Measurements from ENCODE around the gene BNIP1.

BNIP1 gene

GRCh38 chr5:173172166-173172565 lies 27.8 kb downstream of the BNIP1 start:
- no peak for DNase-seq

DNA sequence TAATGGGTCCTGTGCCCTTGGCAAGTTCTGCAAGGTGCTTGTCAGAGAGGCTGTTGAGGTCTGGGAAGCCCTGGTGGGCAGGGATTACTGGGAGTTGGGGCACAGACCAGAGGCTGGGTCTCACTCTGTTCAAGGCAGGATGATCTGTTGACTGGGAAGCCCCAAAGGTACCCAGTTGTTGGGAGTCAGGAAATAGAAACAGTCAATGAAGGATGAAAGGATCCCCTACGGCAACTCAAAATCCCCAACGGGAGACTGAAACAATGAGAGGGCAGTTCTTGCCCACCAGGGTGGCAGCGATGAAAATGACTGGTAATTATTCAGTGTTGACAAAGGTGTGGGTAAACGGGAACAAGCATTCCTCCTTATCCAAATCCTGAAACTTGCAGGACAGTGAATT lies 31.2 kb downstream of the BNIP1 start:
- DNase-seq = no peak

DNA sequence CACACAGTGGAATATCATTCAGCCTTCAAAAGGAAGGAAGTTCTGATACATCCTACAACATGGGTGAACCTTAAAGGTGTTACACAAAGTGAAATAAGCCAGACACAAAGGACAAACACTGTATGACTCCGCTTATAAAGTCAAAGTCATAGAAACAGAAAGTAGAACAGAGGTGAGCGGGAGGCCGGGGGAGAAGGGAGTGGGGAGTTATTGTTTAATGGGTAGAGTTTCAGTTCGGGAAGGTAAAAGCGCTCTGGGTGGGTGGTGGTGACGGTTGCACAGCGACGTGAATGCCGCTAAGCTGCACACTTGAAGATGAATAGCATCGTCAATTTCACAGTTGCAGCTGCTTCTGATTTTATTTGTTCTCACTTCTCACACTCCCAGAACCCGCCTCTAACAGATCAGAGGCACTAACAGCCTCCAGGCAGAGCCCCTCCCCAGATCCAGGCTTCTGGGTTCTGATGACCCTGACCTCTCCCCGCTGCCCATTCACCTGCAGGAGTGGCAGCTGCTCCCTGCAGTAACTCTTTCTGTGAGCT lies 34.1 kb downstream of the BNIP1 start:
- no peak for DNase-seq

- DNase-seq = no peak
These were observed 36.0 kb downstream of the BNIP1 start for GRCh38 chr5:173180331-173180730.

GRCh38 chr5:173187054-173187743 lies 42.9 kb downstream of the BNIP1 start:
- DNase-seq = no peak

- no peak for DNase-seq
These were observed 43.9 kb downstream of the BNIP1 start for GRCh38 chr5:173188280-173188679.

GRCh38 chr5:173191015-173191414 lies 46.7 kb downstream of the BNIP1 start:
- DNase-seq = no peak

DNA sequence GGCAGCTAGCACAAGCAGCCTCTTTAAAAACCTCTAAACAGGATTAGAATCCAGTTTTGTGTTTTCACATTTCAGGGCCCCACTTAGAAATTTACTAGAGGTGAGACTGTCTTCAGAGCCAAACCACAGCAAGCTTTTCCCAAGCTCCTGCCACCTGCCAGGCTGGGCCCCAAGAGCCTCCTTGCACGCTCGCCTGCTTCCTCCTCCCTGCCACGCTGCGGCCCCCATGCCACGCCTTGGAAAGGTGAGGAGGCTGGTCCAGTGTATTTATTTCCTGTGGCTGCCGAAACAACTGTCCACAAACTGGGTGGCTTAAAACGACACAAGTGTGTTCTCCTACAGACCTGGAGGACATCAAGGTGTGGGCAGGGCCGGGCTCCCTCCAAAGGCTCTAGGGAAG lies 47.2 kb downstream of the BNIP1 start:
- DNase-seq = no peak

- no peak for DNase-seq
These were observed 48.2 kb downstream of the BNIP1 start for GRCh38 chr5:173192561-173192960.

- DNase-seq = no peak
These were observed 52.0 kb downstream of the BNIP1 start for GRCh38 chr5:173196133-173196952.

DNA sequence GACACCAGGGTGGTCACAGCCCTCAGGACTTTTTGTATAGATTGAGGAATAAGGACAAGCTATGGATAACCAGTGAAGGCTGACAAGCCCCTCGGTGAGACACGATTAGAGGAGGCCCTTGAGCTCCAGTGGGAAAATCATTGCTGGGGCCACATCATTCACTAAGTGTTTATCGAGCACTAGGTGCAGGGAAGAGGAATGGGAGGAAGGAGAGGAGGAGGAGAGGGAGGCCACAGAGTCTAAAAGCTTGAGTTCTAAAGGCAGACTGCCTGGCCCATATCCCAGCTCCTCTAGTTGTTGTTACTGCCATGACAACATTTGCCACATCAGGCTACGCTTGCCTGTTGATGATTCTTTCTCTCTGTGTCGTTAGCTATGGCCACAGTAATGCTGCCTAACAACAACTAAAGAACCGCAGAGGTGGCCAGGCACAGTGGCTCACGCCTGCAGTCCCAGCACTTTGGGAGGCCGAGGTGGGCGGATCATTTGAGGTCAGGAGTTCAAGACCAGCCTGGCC lies 53.1 kb downstream of the BNIP1 start:
- DNase-seq = no peak

GRCh38 chr5:173198049-173198448 lies 53.7 kb downstream of the BNIP1 start:
- no peak for DNase-seq

DNA sequence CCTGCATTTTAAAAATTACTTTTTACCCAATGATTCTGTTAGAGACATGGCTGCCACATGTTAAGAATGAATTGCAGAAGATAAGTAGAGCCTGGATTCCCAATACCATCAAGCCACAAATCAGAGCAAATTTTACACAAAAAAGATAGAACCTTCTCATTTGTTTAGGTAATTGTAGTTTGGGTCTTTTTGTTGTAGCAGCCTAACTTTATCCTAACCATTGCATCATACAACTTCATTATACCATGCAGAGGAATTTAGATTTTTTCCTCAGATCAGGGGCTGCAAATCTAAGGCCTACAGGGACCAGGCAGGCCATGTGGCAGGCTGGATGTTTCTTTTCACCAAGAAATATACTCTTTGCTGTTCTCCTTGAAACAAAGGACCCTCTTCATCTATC lies 56.0 kb downstream of the BNIP1 start:
- DNase-seq = no peak

DNA sequence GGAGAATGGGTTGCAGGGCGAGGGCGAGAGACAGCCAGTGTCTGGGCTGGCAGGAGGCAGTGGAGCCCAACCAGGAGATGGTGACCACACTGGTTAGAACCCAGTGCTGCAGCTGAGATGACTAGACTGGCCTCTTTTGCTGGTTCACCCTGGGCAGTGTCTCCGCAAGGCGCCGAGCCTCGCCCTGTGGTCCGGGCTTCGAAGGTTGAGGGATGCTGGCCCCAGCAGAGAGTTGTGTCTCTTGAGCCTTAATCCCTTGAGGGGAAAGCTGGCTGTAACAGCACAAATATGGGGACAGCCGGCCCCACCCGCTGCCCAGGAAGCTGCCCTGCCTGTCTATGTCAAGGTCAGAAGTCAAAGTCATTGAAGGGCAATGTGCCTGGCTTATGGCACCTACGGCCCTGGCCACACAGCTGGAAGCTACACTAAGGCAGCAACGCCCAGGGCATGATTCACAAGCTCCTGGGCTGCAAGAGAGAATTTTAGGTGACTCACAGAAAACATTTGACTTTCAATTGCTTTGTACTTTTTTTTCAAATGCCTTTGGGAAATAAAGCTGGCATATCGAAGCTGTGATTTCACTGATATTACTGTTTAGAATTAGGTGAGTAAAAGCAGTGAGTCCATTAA lies 57.4 kb downstream of the BNIP1 start:
- no peak for DNase-seq

DNA sequence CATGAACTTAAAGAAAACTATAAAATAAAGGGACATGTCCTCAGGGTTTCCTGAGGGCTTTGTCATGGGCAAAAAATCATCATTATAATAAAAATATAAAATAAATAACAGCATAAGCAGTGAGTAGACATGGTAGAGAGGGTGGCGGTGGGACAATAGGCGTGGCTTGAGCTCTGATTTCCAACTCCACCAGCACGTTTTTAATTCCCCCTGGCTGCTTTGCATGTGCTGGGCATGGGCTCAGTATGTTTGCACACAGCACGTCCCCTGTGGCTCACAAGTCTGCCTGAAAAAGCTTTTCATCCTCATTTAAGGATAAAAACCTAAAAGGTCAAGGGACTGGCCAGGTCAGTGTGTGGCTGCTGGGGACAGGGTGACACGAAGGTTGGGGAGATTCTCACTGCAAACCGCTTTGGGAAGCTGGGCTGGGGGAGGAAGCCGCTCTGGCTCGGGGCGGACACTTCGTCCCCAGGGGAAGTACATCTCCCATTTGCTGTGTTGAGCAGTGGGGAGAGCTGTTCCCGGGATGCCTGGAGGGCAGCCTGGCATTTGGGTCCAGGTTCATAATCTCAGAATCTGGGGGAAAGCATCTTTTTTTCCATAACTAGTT lies 58.0 kb downstream of the BNIP1 start:
- DNase-seq = no peak

DNA sequence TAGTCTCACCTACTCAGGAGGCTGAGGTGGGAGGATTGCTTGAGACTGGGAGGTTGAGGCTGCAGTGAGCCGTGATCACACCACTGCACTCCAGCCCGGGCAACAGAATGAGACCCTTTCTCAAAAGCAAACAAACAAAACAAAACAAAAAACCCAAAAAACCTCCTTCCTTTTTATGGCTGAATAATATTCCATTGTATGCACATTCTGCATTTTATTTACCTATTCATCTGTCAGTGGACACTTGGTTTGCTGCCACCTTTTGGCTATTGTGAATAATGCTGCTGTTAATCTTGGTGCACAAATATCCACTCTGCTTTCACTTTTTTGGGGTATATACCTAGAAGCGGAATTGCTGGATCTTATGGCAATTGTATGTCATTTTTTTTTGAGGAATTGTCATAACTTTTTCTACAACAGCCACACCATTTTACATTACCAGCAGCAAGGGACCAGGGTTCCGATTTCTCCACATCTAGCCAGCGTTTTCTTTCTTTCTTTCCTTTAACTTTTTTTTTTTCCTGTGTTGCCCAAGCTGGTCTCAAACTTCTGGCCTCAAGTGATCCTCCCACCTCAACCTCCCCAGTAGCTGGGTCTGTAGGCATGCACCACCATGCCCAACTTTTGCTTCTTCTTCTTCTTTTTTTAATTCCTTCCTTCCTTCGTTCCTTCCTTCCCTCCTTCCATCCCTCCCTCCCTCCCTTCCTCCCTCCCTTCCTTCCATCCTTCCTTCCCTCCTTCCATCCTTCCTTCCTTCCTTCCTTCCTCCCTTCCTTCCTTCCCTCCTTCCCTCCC lies 60.1 kb downstream of the BNIP1 start:
- DNase-seq = no peak

- no peak for DNase-seq
These were observed 61.6 kb downstream of the BNIP1 start for GRCh38 chr5:173205916-173206315.

DNA sequence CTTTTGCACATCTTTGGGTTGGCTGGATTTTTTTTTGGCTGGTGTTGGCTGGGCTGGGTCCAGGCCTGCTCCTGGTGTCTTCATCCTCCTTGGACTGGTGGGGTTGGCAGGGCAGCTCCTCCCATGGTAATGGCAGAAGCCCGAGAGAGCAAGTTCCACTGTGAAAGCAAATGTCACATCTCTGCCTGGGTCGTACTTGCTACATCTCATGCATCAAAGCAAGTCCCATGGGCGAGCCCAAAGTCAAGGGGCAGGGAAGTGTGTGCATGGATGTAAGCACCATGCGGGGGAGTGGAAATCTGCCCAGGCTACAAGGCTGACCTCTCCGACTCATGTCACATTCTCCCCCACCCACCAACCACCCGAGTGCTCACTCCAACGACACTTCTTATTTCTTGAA lies 64.0 kb downstream of the BNIP1 start:
- DNase-seq = no peak

GRCh38 chr5:173210877-173211276 lies 66.5 kb downstream of the BNIP1 start:
- no peak for DNase-seq

GRCh38 chr5:173211284-173211683 lies 67.0 kb downstream of the BNIP1 start:
- DNase-seq = no peak

GRCh38 chr5:173213236-173213933 lies 69.1 kb downstream of the BNIP1 start:
- no peak for DNase-seq

All from NCI-H2227 treated with DMSO at 0.1 percent for 48 hours (cell line).